HEK293 (cell line): ENCODE measurements around the gene SLC30A10.

Experiments used
- CTCF ChIP-seq: fragments of 450-650 bp; formaldehyde crosslinking; IDR thresholded peaks from 2 replicates; pipeline ENCODE4 v1.5.1; 2016; ENCODE audit warnings: missing biosample characterization, missing genetic modification characterization
- ZNF610 ChIP-seq: fragments of 450-650 bp; formaldehyde crosslinking; IDR thresholded peaks from 2 replicates; pipeline ENCODE4 v1.5.1; 2016; ENCODE audit warnings: missing biosample characterization, missing genetic modification characterization, borderline replicate concordance

DNA sequence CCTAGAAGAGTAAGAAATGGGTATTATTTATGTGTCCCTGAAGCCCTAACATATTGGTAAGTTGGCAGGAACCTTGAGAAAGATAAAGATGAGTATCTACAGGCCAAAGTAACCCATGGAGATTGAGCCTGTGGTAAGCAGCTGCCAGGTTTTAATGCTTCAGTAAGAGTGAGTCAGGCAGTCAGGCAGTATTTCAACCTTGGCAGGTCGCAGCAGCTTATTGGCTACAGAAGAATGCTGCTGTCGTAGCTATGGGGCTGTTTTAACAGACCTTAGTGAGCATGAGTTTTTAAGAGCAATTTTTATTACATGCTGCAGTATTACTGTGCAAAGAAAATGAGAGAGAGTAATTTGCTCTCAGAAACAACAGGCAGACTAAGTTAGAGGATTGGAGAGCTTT is 10.3 kb upstream of the SLC30A10 start:
- TF ChIP-seq CTCF (tag by site-specific recombination) (no peak), ZNF610 (tag by site-specific recombination) (no peak)
